ENCODE measurements around the gene GOLGA6L26. TPM values are rescaled to one million over a fixed set of nuclear protein-coding genes. Genes with fewer than 3 reads are reported as not detected.
A peak's percentile ranks its signal among the peaks of the same experiment; 100 is the strongest.
"Not testable (repeated sequence)": the region's sequence is repeated elsewhere in the genome, so short reads cannot be mapped to it uniquely, and the experiment has no call there.

Gene GOLGA6L26
- total RNA-seq, 8 experiments from 2014 or later = 0.21 to 0.63 TPM; not detected in 6

DNA sequence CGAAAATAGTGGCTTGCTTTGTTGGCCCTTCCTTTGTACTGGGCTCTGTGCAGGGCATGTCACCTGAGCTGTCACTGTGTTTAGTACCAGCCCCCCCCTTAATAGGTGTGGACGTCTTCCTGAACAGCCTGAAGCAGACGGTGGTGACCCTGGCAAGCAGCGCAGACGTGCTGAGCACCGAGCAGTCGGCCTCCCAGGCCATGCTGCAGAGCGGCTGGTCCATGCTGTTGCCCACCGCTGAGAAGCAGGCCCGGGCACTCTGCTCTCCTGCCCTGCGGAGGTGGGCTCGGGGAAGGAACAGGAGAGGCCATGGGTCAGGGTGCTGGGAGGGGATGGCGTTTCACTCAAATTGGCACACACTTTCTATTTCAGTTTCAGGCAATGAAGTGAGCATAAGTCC lies 22.8 kb downstream of the GOLGA6L26 start:
- 53 to 100% (median 100%) methylated on average over 1 to 4 of the region's 13 CpGs; no CpG with 5 or more reads in 4 of the 10 experiments for WGBS, 10 experiments
- H3K27ac ChIP-seq; H3K4me1 ChIP-seq (replicated peaks in 1 of 2); ATAC-seq (replicated peaks in 6 of 8); H3K4me3 ChIP-seq; in situ Hi-C loops (cut with MboI; ENCODE audit: low pct_unique_long_range_greater_than_20kb in 2 of 9, low sequenced_read_pairs in 9 of 9, unreplicated experiment in 9 of 9): not testable (repeated sequence)

DNA sequence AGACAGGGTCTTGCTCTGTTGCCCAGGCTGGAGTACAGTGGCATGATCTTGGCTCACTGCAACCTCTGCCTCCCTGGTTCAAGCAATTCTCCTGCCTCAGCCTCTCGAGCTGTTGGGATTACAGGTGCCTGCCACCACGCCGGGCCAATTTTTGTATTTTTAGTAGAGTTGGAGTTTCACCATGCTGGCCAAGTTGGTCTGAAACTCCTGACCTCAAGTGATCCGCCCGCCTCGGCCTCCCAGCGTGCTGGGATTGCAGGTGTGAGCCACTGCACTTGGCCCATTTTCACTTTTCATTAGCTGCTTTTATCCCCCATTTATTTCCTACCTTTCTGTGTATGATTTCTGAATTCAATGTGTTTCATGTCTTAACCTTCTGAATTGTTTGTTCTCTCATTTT lies 28.1 kb downstream of the GOLGA6L26 start:
- 63 to 100% (median 87%) methylated on average over 1 to 7 of the region's 7 CpGs for WGBS, 10 experiments
- H3K4me1 ChIP-seq (replicated peaks in 1 of 2); in situ Hi-C loops (cut with MboI; ENCODE audit: low pct_unique_long_range_greater_than_20kb in 2 of 9, low sequenced_read_pairs in 9 of 9, unreplicated experiment in 9 of 9); ATAC-seq (replicated peaks in 6 of 8); H3K27ac ChIP-seq; H3K4me3 ChIP-seq: not testable (repeated sequence)

GRCh38 chr15:23304805-23305204 lies 29.2 kb downstream of the GOLGA6L26 start:
- H3K4me1 ChIP-seq (replicated peaks in 1 of 2); ATAC-seq (replicated peaks in 6 of 8); H3K27ac ChIP-seq; in situ Hi-C loops (cut with MboI; ENCODE audit: low pct_unique_long_range_greater_than_20kb in 2 of 9, low sequenced_read_pairs in 9 of 9, unreplicated experiment in 9 of 9): not testable (repeated sequence)
- peak overlapping the region; percentile 14 to 98 (median 77) for H3K4me3 ChIP-seq
- WGBS, 10 experiments = 17 to 100% (median 63%) methylated on average over 1 to 3 of the region's 4 CpGs; no CpG with 5 or more reads in 2 of the 10 experiments

DNA sequence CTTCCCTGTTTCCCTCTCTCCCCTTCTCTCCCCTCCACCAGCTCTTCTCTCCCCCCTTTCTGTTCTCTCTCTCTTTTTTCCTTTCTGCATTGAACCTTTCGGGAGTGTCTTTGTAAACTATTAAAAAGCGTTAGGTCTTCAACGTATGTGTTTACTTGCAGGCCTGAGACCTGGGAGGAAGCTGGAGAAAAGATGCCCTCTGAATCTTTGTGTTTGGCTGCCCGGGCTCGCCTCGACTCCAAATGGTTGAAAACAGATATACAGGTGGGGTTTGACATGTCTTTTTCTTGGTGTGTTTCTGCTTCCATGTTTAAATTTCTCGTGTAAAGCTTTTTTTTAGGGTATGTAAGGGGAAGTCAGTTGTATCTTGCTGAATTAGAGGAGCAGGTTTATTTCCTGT lies 29.7 kb downstream of the GOLGA6L26 start:
- ATAC-seq (replicated peaks in 6 of 8); H3K27ac ChIP-seq; H3K4me1 ChIP-seq (replicated peaks in 1 of 2); in situ Hi-C loops (cut with MboI; ENCODE audit: low pct_unique_long_range_greater_than_20kb in 2 of 9, low sequenced_read_pairs in 9 of 9, unreplicated experiment in 9 of 9): not testable (repeated sequence)
- 5% methylated on average over 3 of the region's 7 CpGs; no CpG with 5 or more reads in 9 of the 10 experiments for WGBS, 10 experiments
- H3K4me3 ChIP-seq = peak overlapping the region; percentile 57 to 98 (median 77)

DNA sequence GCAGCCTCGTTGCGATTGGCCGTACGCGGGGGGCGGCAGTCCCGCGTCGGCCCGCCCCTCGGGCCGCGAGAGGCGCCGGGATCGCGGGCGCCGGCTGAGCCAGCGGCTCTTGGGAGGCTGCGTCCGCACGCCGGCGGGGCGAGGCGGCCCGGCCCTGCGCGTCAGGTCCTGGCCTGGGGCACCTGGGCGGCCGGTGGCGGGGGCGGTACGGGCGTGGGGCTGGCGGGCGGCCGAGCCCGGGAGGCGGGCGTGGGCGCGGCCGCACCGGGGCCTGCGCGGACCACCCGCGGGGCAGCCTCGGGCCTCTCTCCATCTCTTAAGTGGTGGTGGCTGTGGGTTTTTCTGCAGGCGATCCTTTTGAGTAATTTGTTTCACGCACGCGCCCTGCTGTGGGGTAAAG lies 30.3 kb downstream of the GOLGA6L26 start:
- peak overlapping the region; percentile 73 to 79 for H3K27ac ChIP-seq
- H3K4me1 ChIP-seq (replicated peaks in 1 of 2); in situ Hi-C loops (cut with MboI; ENCODE audit: low pct_unique_long_range_greater_than_20kb in 2 of 9, low sequenced_read_pairs in 9 of 9, unreplicated experiment in 9 of 9); ATAC-seq (replicated peaks in 6 of 8): not testable (repeated sequence)
- WGBS, 10 experiments = no CpG with 5 or more reads among the region's 55 CpGs
- H3K4me3 ChIP-seq = peak overlapping the region; percentile 57 to 98 (median 77)

DNA sequence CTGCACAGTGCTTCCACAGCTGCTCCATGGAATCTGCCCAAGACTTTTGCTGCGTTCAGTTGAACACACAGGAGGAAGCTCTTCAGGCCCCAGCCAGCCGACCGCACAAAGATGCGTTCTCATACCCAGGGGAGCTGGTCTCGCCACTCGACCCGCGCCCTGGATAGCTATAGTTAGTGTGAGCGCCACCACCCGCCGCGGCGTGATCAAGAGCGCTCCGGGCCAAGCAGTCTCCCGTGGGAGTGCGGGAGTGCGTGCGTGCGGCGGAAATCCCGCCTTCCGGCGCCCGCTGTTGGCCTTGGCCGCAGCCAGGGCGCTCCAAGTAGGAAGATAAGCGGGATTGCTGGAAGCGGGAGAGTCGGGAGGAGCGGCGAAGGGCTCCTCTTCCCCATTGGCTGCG lies 30.8 kb downstream of the GOLGA6L26 start:
- H3K4me1 ChIP-seq (replicated peaks in 1 of 2); H3K27ac ChIP-seq; in situ Hi-C loops (cut with MboI; ENCODE audit: low pct_unique_long_range_greater_than_20kb in 2 of 9, low sequenced_read_pairs in 9 of 9, unreplicated experiment in 9 of 9); H3K4me3 ChIP-seq: not testable (repeated sequence)
- ATAC-seq (replicated peaks in 6 of 8) = peak in 1 of 8 experiments; percentile 63
- no CpG with 5 or more reads among the region's 33 CpGs for WGBS, 10 experiments

Other genes starting within 250 kb of the GOLGA6L26 start
- gene GOLGA6L1, start 197.4 kb downstream of the GOLGA6L26 start, total RNA-seq = 1 to 10 TPM in 2 of 8 experiments, under 1 TPM in 3, not detected in 3; 0.42 to 3.8 (median 0.66) TPM
- under 1 TPM in 6 of 8 experiments, not detected in 2; under 0.01 to 0.19 (median 0.10) TPM for gene GOLGA8S, start 20.6 kb upstream of the GOLGA6L26 start, total RNA-seq
- 1 to 10 TPM in 2 of 8 experiments, under 1 TPM in 4, not detected in 2; 0.05 to 2.0 (median 0.34) TPM for gene GOLGA6L2, start 113.0 kb upstream of the GOLGA6L26 start, total RNA-seq
- gene MKRN3, start 231.5 kb upstream of the GOLGA6L26 start, total RNA-seq = 10 to 100 TPM in 5 of 8 experiments, 1 to 10 TPM in 2, under 1 TPM in 1; 0.84 to 33.3 (median 19.4) TPM